Stimulated activated CD4-positive, alpha-beta T cell treated with anti-CD3 and anti-CD28 coated beads, Interleukin-4, amount 100 ng/mL, for 48 hours (primary cell): ENCODE measurements around the gene NR2E1.

Source experiments
- DNase-seq, 2 donors: peaks; one replicate each; pipeline ENCODE4 v3.0.0-alpha.2; 2020; ENCODE audit warnings: low read depth in 2 of 2

The NR2E1 gene

GRCh38 chr6:108171291-108171917 is 5.6 kb downstream of the NR2E1 start:
- DNase-seq, result no peak

GRCh38 chr6:108171918-108172516 is 6.2 kb downstream of the NR2E1 start:
- DNase-seq, result no peak

DNA sequence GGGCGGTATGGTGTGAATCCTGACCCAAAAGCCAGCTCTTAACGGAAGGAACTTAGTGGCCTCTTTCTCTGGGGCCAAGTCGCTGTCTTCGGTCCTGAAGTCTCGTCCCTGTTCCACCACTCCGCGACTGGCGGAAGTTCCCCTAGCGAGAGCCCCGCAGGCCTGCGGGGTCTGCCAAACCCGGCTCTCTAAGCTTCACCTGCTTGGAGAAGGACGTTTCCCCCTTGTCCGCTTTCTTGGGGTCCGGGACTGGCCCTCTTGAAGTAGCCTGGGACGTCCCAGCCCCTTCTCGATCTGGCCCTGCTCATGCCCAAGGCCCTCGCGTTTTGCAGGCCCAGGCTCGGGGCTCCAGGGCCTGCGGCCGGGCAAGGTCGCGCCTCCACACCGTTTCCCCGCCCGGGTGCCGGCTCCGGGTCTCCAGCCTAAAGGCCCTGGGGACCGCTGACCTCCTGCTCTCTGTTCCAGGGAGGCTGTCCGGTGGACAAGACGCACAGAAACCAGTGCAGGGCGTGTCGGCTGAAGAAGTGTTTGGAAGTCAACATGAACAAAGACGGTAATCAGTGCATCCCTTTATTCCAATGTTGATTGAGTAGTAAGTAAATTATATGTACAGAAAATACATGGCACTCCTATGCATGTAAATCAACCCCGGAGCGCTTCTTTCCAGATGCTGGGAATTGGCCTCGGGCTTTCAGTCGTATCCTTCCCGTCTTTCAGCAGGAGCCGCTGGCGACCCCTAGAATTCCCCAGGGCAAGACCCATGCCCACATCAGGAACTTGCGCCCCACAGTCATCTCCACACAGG is 8.8 kb downstream of the NR2E1 start:
- no peak for DNase-seq

DNA sequence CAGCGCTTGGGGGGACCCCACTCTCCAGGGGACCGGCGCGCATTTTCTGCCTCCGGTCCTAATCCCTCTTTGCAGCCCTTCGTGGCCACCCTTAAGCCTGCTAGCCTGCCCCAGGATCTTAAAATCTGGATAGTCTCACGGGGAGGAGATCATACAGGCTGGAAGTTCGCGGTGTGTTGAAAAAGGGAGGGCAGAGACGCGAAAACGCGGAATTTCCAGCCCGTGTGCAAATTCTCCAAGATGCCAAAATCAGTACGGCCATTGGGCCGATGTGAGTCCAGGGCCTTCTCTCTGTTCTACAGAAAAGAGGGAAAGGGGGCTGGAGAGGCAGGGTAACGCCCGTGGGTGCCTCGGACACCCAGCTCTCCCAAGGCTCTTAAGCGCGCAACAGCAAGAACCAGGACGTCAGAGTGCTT is 9.4 kb downstream of the NR2E1 start:
- DNase-seq, result no peak

GRCh38 chr6:108175592-108176279 is 9.9 kb downstream of the NR2E1 start:
- no peak for DNase-seq

- DNase-seq, result no peak
Measured at GRCh38 chr6:108176281-108177089, 10.7 kb downstream of the NR2E1 start.

- DNase-seq, result no peak
Measured at GRCh38 chr6:108179741-108180140, 13.9 kb downstream of the NR2E1 start.

DNA sequence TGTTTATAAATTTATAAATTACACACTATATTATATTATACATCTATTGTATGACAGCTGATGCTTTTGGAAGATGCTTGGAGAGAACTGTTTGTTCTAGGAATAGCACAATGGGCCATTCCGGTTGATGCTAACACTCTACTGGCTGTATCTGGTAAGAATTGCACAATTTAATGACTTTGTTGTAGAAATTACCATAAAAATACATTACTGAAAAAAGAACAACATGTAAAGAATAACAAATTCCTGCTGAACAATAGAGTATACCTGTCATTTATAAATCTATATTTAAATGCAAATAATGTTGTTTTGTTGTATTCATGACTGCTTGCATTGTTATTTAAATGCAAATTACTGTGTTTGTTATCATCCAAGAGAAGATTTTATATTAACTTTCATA is 14.4 kb downstream of the NR2E1 start:
- DNase-seq, result no peak

DNA sequence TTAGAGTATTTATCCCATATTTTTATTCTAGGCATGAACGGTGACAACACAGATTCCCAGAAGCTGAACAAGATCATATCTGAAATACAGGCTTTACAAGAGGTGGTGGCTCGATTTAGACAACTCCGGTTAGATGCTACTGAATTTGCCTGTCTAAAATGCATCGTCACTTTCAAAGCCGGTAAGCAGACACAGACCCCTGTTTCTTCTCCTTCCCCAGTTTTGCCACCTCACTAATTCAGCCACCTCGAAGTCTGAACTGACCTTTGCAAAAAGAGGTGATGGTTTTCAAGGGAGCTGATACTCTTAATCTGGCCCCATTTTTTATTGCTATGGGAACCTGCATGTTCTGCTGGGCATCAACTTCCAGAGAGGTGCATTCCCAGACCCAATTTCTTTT is 15.0 kb downstream of the NR2E1 start:
- no peak for DNase-seq

DNA sequence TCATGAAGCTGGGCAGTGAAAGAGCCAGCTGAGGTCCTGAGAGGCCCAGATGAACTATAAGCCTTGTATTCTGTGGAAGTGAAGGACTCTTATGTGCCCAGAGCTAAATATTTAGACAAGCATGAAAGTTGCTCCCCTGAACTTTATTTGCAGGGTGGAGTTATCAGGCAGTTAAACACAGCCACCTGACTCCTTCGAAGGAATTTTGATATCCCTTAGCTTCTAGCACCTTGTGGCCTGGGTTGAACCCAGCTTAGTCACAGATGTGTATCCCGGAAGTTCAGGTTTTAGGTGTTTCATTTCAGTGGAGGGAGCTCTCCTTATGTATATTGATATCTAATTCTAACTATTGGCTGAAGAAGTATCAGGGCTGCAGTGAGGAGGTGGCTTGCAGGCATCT is 20.4 kb downstream of the NR2E1 start:
- no peak for DNase-seq

DNA sequence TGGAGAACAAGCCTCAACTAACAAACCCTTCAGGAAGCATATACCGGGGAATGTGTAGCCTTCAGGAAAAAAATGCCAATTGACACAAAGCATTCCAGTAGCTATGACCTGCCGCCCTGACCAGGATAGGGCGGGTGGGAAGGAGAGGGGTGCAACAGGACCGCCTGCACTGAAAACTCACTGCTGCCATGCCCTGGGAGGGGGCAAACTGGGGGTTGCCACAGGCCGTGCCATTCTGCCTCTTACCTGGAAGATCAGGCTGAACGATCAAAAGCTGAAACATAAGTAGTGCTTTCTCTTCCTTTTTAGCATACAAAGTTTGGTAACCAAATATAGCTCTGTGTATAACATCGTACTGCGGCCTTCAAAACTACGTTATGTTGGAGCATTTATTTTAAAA is 21.7 kb downstream of the NR2E1 start:
- DNase-seq, result no peak

GRCh38 chr6:108193131-108193530 is 27.3 kb downstream of the NR2E1 start:
- DNase-seq, result no peak

GRCh38 chr6:108193835-108194234 is 28.0 kb downstream of the NR2E1 start:
- DNase-seq, result no peak

- DNase-seq, result no peak
Measured at GRCh38 chr6:108194503-108194902, 28.7 kb downstream of the NR2E1 start.

GRCh38 chr6:108195209-108195608 is 29.4 kb downstream of the NR2E1 start:
- DNase-seq, result no peak

- no peak for DNase-seq
Measured at GRCh38 chr6:108198761-108199498, 33.1 kb downstream of the NR2E1 start.

DNA sequence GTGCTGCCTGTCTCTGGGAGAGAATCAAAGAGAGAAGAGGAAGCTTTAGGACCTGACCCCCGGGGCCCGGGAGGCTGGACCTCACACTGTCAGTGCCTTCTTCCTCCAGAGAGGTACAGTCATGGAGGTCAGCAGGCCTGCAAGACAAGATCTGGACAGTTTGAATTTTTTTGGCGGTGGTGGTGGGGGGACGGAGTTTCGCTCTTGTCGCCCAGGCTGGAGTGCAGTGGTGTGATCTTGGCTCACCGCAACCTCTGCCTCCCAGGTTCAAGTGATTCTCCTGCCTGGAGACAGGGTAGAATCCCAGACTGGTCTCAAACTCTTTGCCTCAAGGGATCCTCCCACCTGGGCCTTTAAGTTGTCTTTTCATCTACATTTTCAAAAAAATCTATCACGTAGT is 34.4 kb downstream of the NR2E1 start:
- DNase-seq, result no peak

GRCh38 chr6:108200631-108201030 is 34.8 kb downstream of the NR2E1 start:
- no peak for DNase-seq

DNA sequence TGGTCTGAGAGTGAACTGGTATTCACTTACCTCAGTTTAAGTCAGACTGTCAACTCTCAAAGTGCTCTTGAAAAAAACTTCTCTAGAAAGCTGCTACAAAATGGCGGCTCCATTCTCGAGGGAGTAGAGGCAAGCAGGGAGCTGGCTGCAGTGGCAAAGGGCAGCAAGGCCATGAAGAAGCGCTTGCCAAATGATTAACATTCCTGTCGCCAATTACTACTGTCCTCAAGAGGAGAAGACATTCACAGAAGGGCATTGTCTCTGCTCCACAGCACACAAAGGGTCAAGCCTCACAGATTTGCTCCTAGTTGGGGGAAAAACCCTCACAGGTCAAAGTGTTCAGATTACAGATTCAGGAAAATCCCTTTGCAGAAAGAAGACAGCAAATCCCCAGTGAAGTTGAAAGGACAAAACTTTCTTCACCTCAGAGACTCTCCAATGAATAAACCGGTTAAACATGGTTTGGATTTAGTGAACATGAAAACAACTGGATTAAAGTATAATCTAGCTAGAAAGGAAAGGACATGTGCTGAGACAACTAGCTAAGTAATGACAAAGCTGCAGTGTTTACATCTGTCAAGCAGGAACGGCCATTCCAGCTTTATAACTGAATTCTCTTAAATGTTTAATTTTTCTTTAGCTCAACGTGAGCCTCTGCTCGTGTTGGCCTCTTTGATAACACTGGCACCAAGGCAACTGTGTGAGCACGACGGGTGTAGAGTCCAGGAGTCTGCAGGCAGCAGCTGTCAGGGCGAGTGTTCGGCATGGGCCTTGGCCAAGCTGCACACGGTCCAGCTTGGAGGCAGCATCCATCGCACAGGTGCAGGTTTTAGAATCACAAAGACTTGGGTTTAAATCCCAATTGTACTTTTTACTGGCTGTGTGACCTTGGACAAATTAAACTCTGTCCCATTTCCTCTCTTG is 37.6 kb downstream of the NR2E1 start:
- no peak for DNase-seq

DNA sequence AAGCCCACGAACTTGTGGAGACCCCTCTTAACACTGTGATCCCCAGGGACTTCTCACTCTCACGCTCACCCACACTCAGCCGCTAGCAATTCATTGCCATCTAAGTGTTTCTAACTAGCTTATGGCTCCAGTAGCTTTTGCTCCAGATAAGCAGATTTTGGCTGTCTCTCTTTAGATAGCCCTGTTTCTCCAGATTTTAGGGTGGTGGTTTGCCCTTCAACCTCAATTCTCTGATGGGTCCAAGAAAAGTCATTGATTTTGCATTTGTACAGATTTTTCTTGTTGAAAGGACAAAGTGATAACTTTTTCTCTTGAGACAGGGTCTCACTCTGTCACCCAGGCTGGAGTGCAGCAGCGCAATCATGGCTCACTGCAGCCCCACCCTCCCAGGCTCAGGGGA is 41.2 kb downstream of the NR2E1 start:
- no peak for DNase-seq
